GM19468 (cell line): ENCODE results near the gene USP17L11.
"Not testable (repeated sequence)": the region's sequence is repeated elsewhere in the genome, so short reads cannot be mapped to it uniquely, and the experiment has no call there.

ENCODE experiments used
- ATAC-seq: cut with Tn5 transposase; IDR thresholded peaks from one replicate; pipeline ENCODE4 v1.9.1; 2021; ENCODE audit warnings: mild to moderate bottlenecking, moderate library complexity, moderate number of reproducible peaks; ENCODE audit not compliant: unreplicated experiment; ENCODE audit errors: extremely low read depth

The USP17L11 gene, protein sequence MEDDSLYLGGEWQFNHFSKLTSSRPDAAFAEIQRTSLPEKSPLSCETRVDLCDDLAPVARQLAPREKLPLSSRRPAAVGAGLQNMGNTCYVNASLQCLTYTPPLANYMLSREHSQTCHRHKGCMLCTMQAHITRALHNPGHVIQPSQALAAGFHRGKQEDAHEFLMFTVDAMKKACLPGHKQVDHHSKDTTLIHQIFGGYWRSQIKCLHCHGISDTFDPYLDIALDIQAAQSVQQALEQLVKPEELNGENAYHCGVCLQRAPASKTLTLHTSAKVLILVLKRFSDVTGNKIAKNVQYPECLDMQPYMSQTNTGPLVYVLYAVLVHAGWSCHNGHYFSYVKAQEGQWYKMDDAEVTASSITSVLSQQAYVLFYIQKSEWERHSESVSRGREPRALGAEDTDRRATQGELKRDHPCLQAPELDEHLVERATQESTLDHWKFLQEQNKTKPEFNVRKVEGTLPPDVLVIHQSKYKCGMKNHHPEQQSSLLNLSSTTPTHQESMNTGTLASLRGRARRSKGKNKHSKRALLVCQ

DNA sequence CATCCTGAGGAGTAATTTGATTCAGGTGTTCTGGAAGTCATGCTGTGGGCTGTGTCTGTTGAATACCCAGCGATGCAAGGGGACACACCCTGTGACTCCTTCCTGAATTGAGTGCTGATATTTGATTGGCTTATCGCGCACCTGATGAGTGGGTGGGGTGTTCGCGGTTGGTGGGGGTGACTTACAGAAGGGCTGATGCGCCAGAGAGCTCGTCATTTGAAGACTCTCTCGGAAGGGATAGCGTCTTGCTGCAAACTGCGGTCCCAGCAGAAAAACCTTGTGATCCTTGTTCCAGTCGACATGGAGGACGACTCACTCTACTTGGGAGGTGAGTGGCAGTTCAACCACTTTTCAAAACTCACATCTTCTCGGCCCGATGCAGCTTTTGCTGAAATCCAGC is at the start of gene USP17L11:
Gene USP17L11, plus strand, starts transcription at position 301 of the 400 bp plus-strand sequence. Its CDS starts 0 bp downstream, at position 301.
- ATAC-seq, result not testable (repeated sequence)

DNA sequence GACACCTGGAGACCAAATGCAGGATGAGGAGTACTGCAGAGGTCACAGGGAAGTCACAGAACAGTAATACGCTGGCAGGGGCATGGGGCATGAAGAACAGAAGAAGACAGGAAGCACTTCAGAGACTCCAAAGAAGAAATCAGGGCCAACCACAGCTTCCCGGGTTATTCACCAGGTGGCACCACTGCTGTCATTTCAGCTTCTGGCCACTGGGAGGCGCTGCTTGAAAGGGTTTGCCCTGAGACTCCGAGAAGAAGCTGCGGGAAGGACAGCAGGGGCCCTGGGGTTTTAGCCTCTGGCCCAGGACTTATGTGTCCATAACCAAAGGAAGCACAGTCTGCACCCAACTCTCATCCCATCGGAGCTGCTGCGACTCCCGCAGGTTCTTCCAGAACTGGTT is 49.2 kb upstream of the USP17L11 start:
- not testable (repeated sequence) for ATAC-seq

GRCh38 chr4:9169791-9170459 is 45.3 kb upstream of the USP17L11 start, which contains the start of gene FAM90A26:
FAM90A26 (plus strand) TSS chr4:9170409; CDS start chr4:9173173, 2,764 bp downstream.
- ATAC-seq, result not testable (repeated sequence)

GRCh38 chr4:9210357-9210756 is 4.8 kb upstream of the USP17L11 start, which contains the start of gene USP17L10:
USP17L10 (plus strand) TSS chr4:9210657; CDS start chr4:9210657, 0 bp downstream.
- not testable (repeated sequence) for ATAC-seq

DNA sequence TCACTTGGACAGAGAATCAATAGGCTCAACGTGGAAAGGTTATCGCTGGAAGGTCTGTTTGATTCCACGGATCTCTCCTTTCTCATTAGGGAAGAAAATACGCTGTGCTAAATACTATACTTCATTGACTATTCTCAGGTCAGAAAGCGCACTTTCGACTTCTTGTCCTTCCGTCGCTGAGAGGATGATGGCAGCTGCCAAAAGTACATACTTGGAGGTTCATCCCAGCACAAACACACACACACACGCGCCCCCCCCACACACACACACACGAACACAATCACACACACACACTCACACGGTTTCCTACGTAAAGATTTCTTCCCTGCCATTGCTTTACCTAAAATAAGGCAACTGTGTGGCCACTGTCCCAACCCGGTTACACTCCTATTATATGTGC is 504 bp upstream of the USP17L11 start:
- ATAC-seq, result not testable (repeated sequence)

- ATAC-seq, result not testable (repeated sequence)
These were observed 4.6 kb downstream of the USP17L11 start, which contains the start of gene USP17L12 for GRCh38 chr4:9219852-9220251. USP17L12 (plus strand) TSS chr4:9220152; CDS start chr4:9220152, 0 bp downstream.

DNA sequence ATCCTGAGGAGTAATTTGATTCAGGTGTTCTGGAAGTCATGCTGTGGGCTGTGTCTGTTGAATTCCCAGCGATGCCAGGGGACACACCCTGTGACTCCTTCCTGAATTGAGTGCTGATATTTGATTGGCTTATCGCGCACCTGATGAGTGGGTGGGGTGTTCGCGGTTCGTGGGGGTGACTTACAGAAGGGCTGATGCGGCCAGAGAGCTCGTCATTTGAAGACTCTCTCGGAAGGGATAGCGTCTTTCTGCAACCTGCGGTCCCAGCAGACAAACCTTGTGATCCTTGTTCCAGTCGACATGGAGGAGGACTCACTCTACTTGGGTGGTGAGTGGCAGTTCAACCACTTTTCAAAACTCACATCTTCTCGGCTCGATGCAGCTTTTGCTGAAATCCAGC is 9.4 kb downstream of the USP17L11 start, which contains the start of gene USP17L13:
Gene USP17L13, plus strand, starts transcription at position 301 of the 400 bp plus-strand sequence. Its CDS starts 0 bp downstream, at position 301.
- not testable (repeated sequence) for ATAC-seq

DNA sequence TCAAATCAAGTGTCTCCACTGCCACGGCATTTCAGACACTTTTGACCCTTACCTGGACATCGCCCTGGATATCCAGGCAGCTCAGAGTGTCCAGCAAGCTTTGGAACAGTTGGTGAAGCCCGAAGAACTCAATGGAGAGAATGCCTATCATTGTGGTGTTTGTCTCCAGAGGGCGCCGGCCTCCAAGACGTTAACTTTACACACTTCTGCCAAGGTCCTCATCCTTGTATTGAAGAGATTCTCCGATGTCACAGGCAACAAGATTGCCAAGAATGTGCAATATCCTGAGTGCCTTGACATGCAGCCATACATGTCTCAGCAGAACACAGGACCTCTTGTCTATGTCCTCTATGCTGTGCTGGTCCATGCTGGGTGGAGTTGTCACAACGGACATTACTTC is 15.0 kb downstream of the USP17L11 start:
- not testable (repeated sequence) for ATAC-seq

DNA sequence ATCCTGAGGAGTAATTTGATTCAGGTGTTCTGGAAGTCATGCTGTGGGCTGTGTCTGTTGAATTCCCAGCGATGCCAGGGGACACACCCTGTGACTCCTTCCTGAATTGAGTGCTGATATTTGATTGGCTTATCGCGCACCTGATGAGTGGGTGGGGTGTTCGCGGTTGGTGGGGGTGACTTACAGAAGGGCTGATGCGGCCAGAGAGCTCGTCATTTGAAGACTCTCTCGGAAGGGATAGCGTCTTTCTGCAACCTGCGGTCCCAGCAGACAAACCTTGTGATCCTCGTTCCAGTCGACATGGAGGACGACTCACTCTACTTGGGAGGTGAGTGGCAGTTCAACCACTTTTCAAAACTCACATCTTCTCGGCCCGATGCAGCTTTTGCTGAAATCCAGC is 18.9 kb downstream of the USP17L11 start, which contains the start of gene USP17L15:
Gene USP17L15, plus strand, starts transcription at position 301 of the 400 bp plus-strand sequence. Its CDS starts 0 bp downstream, at position 301.
- not testable (repeated sequence) for ATAC-seq

DNA sequence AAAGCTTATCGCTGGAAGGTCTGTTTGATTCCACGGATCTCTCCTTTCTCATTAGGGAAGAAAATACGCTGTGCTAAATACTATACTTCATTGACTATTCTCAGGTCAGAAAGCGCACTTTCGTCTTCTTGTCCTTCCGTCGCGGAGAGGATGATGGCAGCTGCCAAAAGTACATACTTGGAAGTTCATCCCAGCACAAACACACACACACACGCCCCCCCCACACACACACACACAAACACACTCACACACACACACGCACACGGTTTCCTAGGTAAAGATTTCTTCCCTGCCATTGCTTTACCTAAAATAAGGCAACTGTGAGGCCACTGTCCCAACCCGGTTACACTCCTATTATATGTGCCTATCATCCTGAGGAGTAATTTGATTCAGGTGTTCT is 23.3 kb downstream of the USP17L11 start:
- ATAC-seq, result not testable (repeated sequence)

DNA sequence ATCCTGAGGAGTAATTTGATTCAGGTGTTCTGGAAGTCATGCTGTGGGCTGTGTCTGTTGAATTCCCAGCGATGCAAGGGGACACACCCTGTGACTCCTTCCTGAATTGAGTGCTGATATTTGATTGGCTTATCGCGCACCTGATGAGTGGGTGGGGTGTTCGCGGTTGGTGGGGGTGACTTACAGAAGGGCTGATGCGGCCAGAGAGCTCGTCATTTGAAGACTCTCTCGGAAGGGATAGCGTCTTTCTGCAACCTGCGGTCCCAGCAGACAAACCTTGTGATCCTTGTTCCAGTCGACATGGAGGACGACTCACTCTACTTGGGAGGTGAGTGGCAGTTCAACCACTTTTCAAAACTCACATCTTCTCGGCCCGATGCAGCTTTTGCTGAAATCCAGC is 28.4 kb downstream of the USP17L11 start, which contains the start of gene USP17L17:
Gene USP17L17, plus strand, starts transcription at position 301 of the 400 bp plus-strand sequence. Its CDS starts 0 bp downstream, at position 301.
- ATAC-seq, result not testable (repeated sequence)

GRCh38 chr4:9247953-9248680 is 32.9 kb downstream of the USP17L11 start, which contains the start of gene USP17L18:
USP17L18 (plus strand) TSS chr4:9248630; CDS start chr4:9248630, 0 bp downstream.
- ATAC-seq, result not testable (repeated sequence)

- ATAC-seq, result not testable (repeated sequence)
These were observed 37.9 kb downstream of the USP17L11 start, which contains the start of gene USP17L19 for GRCh38 chr4:9253078-9253477. USP17L19 (plus strand) TSS chr4:9253378; CDS start chr4:9253378, 0 bp downstream.

- not testable (repeated sequence) for ATAC-seq
These were observed 42.6 kb downstream of the USP17L11 start, which contains the start of gene USP17L20 for GRCh38 chr4:9257824-9258223. USP17L20 (plus strand) TSS chr4:9258124; CDS start chr4:9258124, 0 bp downstream.

DNA sequence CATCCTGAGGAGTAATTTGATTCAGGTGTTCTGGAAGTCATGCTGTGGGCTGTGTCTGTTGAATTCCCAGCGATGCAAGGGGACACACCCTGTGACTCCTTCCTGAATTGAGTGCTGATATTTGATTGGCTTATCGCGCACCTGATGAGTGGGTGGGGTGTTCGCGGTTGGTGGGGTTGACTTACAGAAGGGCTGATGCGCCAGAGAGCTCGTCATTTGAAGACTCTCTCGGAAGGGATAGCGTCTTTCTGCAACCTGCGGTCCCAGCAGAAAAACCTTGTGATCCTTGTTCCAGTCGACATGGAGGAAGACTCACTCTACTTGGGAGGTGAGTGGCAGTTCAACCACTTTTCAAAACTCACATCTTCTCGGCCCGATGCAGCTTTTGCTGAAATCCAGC is 47.4 kb downstream of the USP17L11 start, which contains the start of gene USP17L21:
Gene USP17L21, plus strand, starts transcription at position 301 of the 400 bp plus-strand sequence. Its CDS starts 0 bp downstream, at position 301.
- not testable (repeated sequence) for ATAC-seq
